DOHH2 (cell line): ENCODE results near the gene TAF11.

Source experiments
- H3F3A ChIP-seq: fragments of 200-600 bp; sonication (generic), shearing (Covaris generic); 2 replicates; pipeline ENCODE4 v1.6.0; 2016; ENCODE audit warnings: antibody characterized with exemption, mild to moderate bottlenecking; ENCODE audit not compliant: control insufficient read depth, insufficient read depth
- H3K27ac ChIP-seq: fragments of 200-600 bp; sonication (generic); 2 replicates; pipeline ENCODE4 v1.5.1; 2014; ENCODE audit warnings: low read depth, mild to moderate bottlenecking, low read length, moderate library complexity
- H3K27me3 ChIP-seq: fragments of 200-600 bp; sonication (generic); 2 replicates; pipeline ENCODE4 v1.6.1; 2014; ENCODE audit warnings: mild to moderate bottlenecking, low read length, mixed read lengths; ENCODE audit not compliant: control insufficient read depth
- H3K36me3 ChIP-seq: fragments of 200-600 bp; sonication (generic); 2 replicates; pipeline ENCODE4 v1.6.1; 2014; ENCODE audit warnings: mild to moderate bottlenecking, low read length, moderate library complexity, mixed read lengths; ENCODE audit not compliant: control insufficient read depth
- H3K4me1 ChIP-seq: fragments of 200-600 bp; sonication (generic); 2 replicates; pipeline ENCODE4 v1.6.1; 2014; ENCODE audit warnings: mild to moderate bottlenecking, low read length, mixed read lengths; ENCODE audit not compliant: control insufficient read depth
- H3K4me2 ChIP-seq: fragments of 200-600 bp; sonication (generic); 2 replicates; pipeline ENCODE4 v1.6.0; 2014; ENCODE audit warnings: mild to moderate bottlenecking, low read length, moderate library complexity
- H3K4me3 ChIP-seq: fragments of 200-600 bp; sonication (generic); 2 replicates; pipeline ENCODE4 v1.5.1; 2014; ENCODE audit warnings: mild to moderate bottlenecking, low read length, mixed read lengths
- H3K79me2 ChIP-seq: fragments of 200-600 bp; sonication (generic); 2 replicates; pipeline ENCODE4 v1.6.1; 2014; ENCODE audit warnings: mild to moderate bottlenecking, low read length, mixed read lengths; ENCODE audit not compliant: control insufficient read depth
- H3K9me2 ChIP-seq: fragments of 200-600 bp; sonication (generic); replicated peaks from 2 replicates; pipeline ENCODE4 v1.6.1; 2014; ENCODE audit warnings: mild to moderate bottlenecking, low read length, mixed read lengths; ENCODE audit not compliant: control insufficient read depth
- H3K9me3 ChIP-seq: fragments of 200-600 bp; sonication (generic); 2 replicates; pipeline ENCODE4 v1.6.1; 2014; ENCODE audit warnings: antibody characterized with exemption, low read length, mixed read lengths; ENCODE audit not compliant: control insufficient read depth, insufficient read depth
- H4K20me1 ChIP-seq: fragments of 200-600 bp; sonication (generic); 2 replicates; pipeline ENCODE4 v1.6.0; 2014; ENCODE audit warnings: low read depth, mild to moderate bottlenecking, antibody characterized with exemption, low read length, moderate library complexity; ENCODE audit not compliant: control insufficient read depth, insufficient read depth
- CTCF ChIP-seq: fragments of 200-600 bp; sonication (generic); IDR thresholded peaks from one replicate; pipeline ENCODE4 v1.5.1; 2014; ENCODE audit warnings: antibody characterized with exemption, mild to moderate bottlenecking, low read depth, low read length; ENCODE audit not compliant: poor library complexity, severe bottlenecking
- EZH2phosphoT487 ChIP-seq: fragments of 200-600 bp; sonication (generic); IDR thresholded peaks from 2 replicates; pipeline ENCODE4 v1.6.1; 2017; ENCODE audit warnings: borderline replicate concordance, mild to moderate bottlenecking, antibody characterized with exemption, low read length, moderate library complexity, mixed read lengths

TAF11 gene

GRCh38 chr6:34916348-34916967 lies 28.6 kb upstream of the TAF11 start:
- TF ChIP-seq EZH2phosphoT487: no peak
- no peak for TF ChIP-seq CTCF
- H3K79me2 ChIP-seq: no peaks in the 10 kb centered on the region
- H3K4me1 ChIP-seq: peaks cover 15% of the 10 kb centered on the region

DNA sequence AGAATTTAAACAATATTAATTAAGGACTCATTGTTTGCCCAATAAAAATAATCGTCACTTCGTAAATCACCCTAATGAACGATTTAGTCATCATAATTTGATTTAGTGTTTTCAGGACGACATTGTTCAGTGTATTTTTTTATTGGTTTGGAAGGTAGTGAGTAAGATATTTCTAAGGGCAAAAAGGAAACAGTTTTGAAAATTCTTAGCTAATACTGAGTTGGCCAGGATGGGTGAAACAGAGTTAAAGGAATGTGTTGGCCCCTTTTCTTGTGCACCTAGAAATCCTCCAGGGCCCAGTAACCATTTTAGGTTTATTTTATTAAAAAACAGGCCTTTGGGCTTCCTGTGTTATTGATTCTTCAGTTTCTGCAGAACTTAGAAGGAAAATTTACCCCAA lies 26.5 kb upstream of the TAF11 start:
- H3K27ac ChIP-seq: no peak overlapping the region
- H3K4me3 ChIP-seq: no peak overlapping the region
- TF ChIP-seq EZH2phosphoT487 (no peak), CTCF (no peak)
- no peaks in the 10 kb centered on the region for H3K9me2 ChIP-seq
- H3K4me2 ChIP-seq: no peak overlapping the region
- H3K79me2 ChIP-seq: 0 out of 2 replicates have a peak, but pooled peaks cover 4% of the 10 kb centered on the region
- no peaks in the 10 kb centered on the region for H3K9me3 ChIP-seq
- H3K27me3 ChIP-seq: no peaks in the 10 kb centered on the region
- H4K20me1 ChIP-seq: no peaks in the 10 kb centered on the region
- no peaks in the 10 kb centered on the region for H3K36me3 ChIP-seq
- H3K4me1 ChIP-seq: peaks cover 10% of the 10 kb centered on the region
- H3F3A ChIP-seq: no peaks in the 10 kb centered on the region

More at GRCh38 chr6:34916348-34916967, 28.6 kb upstream of the TAF11 start:
- Histone ChIP-seq H3K9me3 (no peaks in the 10 kb centered on the region), H3K4me2 (no peak overlapping the region), H3K27ac (no peak overlapping the region), H3K36me3 (no peaks in the 10 kb centered on the region), H3K9me2 (no peaks in the 10 kb centered on the region), H3K27me3 (no peaks in the 10 kb centered on the region), H4K20me1 (no peaks in the 10 kb centered on the region), H3F3A (no peaks in the 10 kb centered on the region), H3K4me3 (no peak overlapping the region)

DNA sequence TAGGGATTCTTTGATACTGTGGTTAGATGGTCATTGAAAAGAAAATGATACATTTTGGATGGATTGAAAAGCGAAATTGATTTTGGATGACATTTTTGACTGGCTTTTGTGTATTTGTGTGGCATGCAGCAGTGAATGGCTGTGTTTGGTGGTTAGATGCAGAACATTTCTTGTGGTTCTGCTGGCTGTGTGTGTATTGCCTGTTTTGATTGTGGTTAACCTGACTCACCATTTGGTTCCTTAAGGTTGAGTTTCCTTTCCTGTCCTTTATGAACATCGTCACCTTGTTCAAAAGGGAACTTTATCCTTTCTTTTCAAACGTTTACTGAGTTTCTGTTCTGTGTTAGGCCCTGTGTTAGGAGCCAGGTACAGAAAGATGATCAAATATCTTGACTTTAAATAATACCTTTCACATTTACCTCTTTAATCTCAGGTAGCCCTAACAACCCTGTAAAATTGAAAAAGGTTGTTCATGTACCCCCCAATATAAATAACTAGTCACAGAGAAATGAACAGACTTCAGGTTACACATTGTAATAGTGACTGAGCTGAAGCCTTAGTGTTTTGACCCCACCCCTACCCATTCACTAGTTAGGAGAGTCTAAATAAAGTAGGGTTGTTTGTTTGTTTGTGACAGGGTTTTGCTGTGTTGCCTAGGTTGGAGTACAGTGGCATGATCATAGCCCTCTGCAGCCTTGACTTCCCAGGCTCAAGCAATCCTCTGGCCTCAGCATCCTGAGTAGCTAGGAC lies 25.0 kb upstream of the TAF11 start:
- H3K27ac ChIP-seq: no peak overlapping the region
- H3K27me3 ChIP-seq: no peaks in the 10 kb centered on the region
- H4K20me1 ChIP-seq: no peaks in the 10 kb centered on the region
- H3K9me2 ChIP-seq: no peaks in the 10 kb centered on the region
- no peaks in the 10 kb centered on the region for H3F3A ChIP-seq
- no peaks in the 10 kb centered on the region for H3K9me3 ChIP-seq
- peaks cover 7% of the 10 kb centered on the region for H3K4me1 ChIP-seq
- no peaks in the 10 kb centered on the region for H3K36me3 ChIP-seq
- no peak overlapping the region for H3K4me2 ChIP-seq
- 0 out of 2 replicates have a peak, but pooled peaks cover 4% of the 10 kb centered on the region for H3K79me2 ChIP-seq
- TF ChIP-seq CTCF (no peak), EZH2phosphoT487 (no peak)
- H3K4me3 ChIP-seq: no peak overlapping the region
